NOMO-1 (cell line): ENCODE results near the gene CACNA1H.
"Not testable (repeated sequence)": the region's sequence is repeated elsewhere in the genome, so short reads cannot be mapped to it uniquely, and the experiment has no call there.

Experiments used
- DNase-seq, 2 experiments: peaks; one replicate each; lab custom pipeline; 2025; ENCODE audit not compliant: unreplicated experiment in 2 of 2; lab: John Stamatoyannopoulos, UW

The CACNA1H gene

DNA sequence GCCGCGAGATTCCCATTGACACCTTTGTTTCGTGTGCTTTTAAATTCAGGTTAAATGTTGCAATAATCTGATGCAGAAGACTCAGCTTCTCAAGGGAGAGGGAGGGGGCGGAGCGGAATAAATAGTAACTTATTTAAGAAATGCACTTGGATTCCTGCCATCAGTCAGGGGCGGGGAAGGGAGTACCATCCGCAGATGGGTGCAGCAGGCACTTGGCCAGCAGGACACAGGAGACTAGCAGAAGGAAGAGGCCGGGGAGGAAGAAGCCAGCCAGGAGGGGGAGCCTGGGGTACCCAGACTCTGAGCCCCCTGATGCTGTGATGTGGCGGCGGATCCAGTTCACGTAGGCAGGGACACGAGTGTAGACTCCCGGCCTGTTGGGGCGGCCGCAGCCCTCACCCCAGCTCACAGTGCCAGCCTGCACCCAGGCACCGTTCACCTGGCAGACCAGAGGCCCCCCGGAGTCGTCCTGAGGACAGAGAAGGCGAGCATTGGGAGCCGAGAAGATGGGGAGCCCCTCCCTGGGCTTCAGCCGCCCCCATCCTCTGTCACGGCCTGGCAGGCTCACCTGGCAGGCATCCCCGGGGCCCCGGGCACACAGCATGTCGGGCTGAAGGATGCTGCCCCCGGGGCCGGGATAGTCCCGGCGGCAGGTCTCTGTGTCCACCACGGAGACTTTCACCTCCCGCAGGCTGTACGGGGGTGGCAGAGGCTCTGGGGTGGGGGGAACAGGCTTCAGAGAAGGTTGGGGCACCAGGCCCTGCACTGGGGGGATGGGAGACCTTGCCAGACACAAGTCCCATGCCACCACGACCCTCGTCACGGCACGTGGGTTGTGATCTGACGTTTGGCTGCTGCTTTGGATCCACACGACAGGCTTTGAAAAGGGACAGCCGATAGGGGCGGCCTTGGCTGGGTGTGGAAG is 69.0 kb downstream of the CACNA1H start:
- no peak for DNase-seq

DNA sequence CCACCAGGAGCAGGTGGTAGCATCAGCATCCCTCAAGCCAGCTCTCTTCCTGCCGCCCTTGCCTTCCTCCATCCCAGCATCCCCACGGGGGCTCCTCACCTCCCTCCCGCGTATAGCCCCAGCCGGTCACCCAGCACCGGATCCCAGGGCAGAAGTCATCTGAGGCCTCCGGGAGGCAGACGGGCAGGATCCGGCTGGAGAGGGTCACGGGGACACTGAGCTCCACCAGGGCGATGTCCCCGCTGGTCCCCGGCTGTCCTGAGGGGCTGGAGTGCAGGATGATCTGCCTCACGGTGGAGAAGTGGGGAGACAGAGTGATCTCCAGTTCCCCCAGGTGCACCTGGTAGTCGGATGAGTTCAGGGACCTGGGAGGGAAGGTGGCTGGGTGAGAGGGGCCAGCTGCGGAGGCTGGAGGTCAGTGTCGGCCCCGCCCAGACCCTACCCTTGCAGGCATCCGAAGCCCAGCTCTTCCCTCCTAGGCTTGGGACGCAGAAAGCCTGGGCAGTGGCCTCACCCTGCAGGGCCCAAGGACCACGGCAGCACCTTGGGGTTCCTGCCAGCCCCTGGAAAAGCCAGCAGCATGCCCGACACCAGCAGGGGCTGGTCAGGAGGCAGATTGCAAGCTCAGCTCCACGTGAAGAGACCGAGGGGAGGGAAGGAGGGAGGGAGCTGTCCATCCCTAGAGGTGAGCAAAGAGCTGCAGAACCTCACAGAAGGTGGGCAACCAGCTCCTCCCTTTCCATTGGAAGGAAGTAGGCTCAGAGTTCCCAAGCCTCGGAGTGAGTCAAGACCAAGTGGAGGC is 69.8 kb downstream of the CACNA1H start:
- DNase-seq, result no peak

DNA sequence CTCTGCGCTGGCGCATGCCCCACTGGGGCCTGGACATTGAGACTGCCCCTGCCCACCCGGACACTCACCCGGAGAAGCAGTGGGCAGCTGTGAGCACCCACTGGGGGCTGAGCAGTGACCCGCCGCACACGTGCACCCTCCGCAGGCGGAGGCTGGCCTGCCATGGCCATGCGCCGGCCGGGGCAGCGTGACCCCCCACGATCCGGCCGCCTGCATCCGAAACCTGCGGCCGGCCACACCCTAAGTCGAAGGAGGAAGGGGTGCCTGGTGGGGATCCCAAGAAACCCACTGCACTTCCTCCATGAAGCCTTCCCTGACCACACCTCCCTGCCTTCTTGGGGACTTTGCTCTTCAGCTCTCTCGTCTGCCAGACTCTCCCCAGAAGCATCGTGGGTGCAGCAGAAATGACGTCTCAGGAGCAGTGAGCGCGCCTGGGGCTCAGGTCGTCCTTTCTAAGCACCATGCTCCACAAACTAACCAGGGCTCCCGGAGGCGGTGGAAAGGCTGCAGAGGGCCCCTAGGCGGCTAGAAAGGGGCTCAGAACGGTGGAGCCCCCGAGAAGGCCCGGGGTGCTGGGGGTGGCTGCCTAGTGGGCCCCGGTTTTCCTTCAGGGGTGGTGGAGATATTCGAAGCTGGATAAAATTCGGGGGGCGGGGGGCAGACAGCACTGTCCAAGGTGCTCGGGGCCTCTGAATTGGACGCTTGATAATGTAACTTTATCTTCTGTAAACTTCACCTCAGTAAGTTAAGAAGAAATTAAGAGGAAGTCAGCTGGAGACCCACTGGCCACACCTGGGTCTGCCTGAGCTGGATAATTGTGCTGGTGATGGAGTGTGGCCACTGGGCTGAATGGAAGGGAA is 70.7 kb downstream of the CACNA1H start:
- DNase-seq, result no peak

DNA sequence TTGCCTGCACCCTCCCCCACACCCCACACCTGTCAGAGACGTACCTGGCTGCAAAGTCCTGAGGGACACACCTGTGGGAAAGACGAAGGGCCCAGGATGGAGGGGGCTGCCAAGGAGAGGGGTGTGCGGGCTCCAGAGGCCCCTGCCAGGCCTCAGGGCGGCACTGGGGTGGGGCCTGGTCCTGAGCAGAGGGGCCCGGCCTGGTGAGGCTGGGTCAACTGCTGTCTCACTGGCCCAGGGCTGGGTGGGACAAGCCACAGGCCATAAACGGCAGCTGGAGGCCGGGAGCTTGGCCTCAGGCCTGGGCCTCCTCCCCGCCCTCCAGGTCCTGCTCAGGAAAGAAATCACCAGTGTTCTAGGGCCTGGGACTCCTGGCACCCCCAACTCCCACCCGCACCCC is 71.7 kb downstream of the CACNA1H start:
- DNase-seq, result no peak

DNA sequence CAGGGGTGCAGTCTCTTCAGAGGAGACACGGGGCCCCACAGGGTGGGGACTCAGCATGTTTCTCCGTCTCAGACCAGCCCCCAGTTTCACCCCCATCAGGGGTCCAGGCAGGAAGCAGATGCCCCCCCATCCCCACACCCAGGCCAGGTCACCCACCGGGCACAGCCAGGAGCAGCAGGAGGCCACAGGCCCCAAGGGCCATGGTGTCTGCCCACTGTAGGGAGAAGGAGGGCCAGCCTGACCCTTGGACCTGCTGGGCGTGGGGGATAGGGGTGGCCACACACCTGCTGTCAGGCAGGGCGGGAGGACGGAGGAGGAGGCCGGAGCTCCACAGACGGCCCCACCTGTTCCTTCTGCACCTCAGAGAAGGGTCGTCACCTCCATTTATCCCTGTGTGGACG is 72.1 kb downstream of the CACNA1H start, which contains the start of gene TPSG1:
Gene TPSG1 (minus strand): TSS at position 218 of the 401 bp plus-strand sequence. CDS start 16 bp downstream, at position 202.
- DNase-seq, result no peak

DNA sequence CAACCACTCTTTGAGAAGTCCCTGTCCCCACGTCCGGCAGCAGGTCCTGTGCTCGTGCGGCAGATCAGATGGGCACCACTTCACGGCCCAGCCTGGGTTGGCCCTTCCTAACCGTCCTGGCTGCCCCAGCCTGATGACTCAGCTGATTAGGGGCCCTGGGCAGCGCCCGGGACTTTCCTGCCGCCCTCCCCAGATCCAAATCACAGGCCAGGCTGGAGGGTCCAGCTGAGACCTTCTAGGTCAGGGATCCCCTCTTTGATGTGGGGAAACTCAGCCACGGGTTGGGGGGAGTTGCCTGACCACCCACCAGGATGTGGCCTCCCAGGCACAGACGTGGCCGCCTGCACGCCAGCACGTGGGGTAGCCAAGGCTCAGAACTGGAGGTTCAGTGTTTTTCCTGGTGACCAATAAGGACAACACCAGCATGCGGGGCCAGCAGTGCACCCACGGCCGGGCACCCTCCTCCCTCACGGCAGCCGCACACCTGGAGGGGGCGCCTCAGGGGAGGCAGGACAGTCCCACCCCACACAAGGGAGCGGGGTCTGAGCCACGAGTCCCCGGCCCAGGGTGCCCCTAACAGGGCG is 72.9 kb downstream of the CACNA1H start:
- not testable (repeated sequence) for DNase-seq

DNA sequence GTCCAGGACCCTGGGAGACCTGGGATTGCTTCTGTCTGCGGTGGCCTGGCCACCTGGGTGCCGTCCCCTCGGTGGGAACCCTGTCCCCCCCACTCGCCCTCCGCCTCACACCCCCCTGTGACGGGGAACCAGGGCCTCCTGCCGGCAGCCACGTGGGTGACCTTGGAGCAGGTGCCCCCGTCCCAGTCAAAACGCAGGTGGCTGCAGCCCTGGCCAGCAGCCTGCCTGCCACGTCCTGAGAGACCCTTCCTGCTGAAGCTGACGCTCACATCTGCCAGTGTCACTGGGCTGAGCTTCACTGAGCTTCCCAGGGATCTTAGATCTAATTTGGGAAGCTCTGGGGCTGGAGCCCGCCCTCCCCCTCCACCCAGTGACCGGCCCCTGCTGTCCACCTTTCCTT is 73.8 kb downstream of the CACNA1H start:
- DNase-seq, result not testable (repeated sequence)

DNA sequence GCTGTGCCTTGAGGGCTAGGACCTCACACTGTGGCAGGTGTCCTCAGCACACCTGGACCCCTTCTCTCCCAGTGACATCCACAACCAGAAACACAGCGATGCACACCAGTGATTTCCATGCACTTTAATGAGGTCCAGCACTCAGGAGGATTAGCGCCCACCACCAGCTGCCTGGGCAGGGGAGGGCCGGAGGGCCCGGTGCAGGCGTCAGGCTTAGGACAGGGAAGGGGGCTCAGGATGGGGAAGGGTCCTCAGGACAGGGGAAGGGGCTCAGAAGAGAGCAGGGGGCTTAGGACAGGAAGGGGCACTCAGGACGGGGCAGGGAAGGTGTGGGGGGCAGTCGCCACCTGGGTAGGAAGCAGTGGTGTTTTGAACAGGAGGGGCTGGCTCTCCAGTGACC is 75.3 kb downstream of the CACNA1H start:
- DNase-seq, result not testable (repeated sequence)

DNA sequence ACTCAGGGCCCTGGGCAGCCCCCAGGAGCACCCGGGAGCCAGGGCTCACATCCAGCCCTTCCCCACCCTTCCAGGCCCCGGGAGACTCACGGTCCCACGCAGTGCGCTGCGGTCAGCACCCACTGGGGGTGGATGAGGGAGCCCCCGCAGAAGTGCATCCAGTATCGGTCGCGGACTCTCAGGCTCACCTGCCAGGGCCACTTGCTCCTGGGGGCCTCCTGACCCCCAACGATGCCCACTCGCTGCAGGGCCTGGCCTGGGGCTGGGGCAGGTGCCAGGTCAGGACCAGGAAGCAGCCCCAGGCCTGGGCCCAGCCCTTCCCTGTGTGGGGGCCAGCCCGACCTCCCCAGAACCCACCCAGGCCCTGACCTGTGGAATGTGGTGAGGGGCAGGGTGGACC is 76.6 kb downstream of the CACNA1H start:
- not testable (repeated sequence) for DNase-seq

DNA sequence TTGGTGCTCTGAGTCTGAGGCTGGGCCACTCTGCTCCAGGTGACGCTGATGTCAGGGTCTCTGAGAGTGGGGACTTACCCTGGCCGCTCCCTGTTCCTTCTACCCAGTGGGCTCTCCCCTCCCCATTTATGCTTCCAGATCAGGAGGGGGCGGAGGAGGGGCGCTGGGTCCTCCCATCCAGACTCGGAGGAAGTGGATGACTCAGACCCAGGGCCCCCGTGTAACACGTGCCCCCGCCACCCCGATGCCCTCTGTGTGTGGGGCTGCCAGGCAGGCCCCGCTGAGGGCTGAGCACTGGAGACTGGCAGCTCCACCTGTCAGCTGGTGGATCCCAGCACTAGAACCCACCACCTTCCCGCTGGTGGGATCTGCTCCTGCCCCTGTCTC is 77.2 kb downstream of the CACNA1H start, which contains the start of gene TPSB2:
Gene TPSB2 (minus strand): TSS at position 101 of the 387 bp plus-strand sequence. CDS start 233 bp downstream, outside the sequence.
- not testable (repeated sequence) for DNase-seq

DNA sequence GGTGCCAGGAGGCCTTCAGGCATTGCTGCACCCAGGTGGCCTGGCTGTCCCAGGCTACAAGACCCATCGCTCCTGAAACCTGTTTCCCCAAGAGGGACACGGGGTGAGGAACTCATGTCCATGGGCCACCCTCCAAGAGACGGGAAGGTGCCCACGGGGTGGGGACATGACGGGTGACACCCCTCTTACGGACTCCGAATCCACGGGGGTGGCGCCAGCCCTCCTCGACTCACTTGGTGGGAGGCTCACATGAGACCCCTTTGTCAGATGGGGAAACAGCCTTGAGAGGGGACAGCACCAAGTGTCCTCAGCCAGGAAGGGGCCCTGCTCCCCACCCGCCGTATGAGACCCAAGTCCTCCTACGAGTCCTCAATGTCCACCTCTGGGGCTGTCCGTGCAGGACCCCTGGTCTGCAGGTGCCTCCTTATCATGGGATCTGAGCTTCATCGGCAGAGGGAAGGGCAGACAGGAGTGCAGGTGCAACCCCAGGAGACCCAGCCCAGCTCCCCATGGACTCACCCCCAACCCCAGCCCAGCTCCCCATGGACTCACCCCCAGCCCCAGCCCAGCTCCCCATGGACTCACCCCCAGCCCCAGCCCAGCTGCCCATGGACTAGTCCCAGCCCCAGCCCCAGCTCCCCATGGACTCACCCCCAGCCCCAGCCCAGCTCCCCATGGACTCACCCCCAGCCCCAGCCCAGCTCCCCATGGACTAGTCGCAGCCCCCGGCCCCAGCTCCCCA is 77.7 kb downstream of the CACNA1H start:
- DNase-seq, result not testable (repeated sequence)

DNA sequence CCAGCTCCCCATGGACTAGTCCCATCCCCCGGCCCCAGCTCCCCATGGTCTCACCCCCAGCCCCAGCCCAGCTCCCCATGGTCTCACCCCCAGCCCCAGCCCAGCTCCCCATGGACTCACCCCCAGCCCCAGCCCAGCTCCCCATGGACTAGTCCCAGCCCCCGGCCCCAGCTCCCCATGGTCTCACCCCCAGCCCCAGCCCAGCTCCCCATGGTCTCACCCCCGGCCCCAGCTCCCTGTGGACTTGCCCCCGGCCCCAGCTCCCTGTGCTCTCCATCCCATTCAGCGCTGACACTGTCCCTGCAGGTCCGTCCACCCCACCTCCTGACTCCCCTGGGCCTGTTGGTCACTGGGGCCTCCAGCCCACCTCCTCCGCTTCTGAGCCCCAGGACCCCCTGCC is 78.4 kb downstream of the CACNA1H start:
- not testable (repeated sequence) for DNase-seq

DNA sequence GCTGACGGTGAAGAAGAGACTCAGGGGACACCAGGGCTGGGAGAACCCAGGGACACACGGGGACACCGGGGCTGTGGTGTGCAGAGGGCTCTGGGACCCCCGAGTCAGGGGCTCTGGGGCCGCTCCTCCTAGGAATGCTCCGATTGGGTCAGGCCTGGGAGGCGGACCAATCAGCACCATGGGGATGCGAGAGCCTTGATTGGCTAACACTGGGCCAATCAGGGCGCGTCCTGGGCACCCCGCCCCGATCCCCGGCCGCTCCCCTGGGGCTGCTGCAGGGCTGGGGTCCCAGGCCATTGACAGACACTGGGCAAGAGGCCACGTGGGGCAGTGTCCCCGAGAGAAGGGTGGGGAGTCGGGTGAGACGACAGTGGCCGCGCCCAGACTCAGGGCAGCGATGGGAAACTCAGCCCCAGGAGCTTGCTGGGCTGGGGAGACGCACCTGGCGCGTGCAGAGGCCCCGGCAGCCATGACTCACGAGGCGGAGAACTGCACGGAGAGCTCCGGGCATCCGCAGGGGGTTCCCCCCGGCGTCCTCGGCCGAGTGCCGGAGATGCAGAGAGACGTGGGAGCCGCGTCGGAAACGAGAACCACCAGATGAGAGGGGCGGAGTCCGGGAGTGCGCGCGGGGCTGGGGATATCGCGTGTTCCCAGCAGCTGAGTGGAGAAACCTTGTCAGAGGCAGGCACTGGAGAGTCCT is 79.3 kb downstream of the CACNA1H start:
- not testable (repeated sequence) for DNase-seq

DNA sequence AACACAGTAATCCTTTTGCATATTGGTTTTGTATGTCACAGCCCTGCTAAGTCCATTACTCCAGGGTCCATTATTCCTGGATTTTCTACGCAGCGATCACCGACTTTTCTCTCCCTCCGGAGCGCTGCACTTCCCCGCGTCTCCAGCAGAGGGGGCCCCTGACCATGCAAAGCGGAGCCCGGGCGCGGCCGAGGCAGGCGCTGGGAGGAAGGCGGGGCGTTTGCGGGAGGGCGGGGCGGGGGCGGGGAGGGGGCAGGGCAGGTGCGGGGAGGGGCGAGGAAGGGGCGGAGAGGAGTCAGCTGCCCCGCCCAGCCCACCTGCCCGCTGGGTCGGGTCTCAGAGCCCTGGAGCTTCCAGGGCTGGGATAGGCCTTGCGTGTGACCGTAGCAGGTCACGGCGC is 83.8 kb downstream of the CACNA1H start:
- not testable (repeated sequence) for DNase-seq

DNA sequence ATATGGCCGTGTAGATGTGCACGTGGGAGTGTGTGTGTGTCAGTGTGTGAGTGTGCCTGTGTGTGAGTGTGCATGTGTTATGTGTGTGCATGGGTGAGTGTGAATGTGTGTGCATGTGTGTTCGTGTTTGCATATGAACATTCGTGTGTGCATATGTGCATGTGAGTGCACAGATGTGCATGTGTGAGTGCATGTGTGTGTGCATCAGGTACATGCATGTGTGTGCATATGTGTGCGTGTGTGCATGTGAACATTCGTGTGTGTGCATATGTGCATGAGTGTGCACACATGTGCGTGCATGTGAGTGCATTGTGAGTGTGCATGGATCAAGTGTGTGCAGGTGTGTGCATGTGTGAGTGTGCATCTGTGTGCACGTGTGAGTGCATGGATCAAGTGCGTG is 85.1 kb downstream of the CACNA1H start:
- DNase-seq, result no peak

DNA sequence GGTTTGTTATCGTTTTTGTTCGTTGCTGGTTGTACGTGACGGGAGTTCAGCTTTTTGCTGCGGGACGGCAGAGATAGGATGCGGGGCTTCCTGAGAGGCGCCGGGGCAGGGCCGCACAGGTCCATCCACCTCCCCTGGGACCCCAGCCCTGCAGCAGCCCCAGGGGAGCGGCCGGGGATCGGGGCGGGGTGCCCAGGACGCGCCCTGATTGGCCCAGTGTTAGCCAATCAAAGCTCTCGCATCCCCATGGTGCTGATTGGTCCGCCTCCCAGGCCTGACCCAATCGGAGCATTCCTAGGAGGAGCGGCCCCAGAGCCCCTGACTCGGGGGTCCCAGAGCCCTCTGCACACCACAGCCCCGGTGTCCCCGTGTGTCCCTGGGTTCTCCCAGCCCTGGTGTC is 86.0 kb downstream of the CACNA1H start:
- DNase-seq, result not testable (repeated sequence)

DNA sequence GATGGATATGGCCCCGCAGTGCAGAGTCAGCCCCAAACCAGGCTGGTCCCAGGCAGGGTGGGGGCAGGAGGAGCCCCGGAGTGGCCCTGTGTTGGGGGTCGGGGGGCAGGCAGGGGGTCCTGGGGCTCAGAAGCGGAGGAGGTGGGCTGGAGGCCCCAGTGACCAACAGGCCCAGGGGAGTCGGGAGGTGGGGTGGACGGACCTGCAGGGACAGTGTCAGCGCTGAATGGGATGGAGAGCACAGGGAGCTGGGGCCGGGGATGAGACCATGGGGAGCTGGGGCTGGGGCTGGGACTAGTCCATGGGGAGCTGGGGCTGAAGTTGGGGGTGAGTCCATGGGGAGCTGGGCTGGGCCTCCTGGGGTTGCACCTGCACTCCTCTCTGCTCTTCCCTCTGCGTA is 86.7 kb downstream of the CACNA1H start:
- not testable (repeated sequence) for DNase-seq

DNA sequence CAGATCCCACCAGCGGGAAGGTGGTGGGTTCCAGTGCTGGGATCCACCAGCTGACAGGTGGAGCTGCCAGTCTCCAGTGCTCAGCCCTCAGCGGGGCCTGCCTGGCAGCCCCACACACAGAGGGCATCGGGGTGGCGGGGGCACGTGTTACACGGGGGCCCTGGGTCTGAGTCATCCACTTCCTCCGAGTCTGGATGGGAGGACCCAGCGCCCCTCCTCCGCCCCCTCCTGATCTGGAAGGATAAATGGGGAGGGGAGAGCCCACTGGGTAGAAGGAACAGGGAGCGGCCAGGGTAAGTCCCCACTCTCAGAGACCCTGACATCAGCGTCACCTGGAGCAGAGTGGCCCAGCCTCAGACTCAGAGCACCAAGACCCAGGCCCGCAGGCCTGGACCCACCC is 87.5 kb downstream of the CACNA1H start, which contains the start of gene TPSAB1:
Gene TPSAB1 (plus strand): TSS at position 270 of the 400 bp plus-strand sequence. CDS start 234 bp downstream, outside the sequence.
- DNase-seq, result not testable (repeated sequence)

DNA sequence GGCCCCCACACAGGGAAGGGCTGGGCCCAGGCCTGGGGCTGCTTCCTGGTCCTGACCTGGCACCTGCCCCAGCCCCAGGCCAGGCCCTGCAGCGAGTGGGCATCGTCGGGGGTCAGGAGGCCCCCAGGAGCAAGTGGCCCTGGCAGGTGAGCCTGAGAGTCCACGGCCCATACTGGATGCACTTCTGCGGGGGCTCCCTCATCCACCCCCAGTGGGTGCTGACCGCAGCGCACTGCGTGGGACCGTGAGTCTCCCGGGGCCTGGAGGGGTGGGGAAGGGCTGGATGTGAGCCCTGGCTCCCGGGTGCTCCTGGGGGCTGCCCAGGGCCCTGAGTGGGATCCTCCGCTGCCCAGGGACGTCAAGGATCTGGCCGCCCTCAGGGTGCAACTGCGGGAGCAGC is 88.2 kb downstream of the CACNA1H start:
- not testable (repeated sequence) for DNase-seq
